ENCODE data around the gene NUP160. TPM values are rescaled to one million over a fixed set of nuclear protein-coding genes. Genes with fewer than 3 reads are reported as not detected.
"Not testable (repeated sequence)": the region's sequence is repeated elsewhere in the genome, so short reads cannot be mapped to it uniquely, and the experiment has no call there.

NUP160 gene
- total RNA-seq, 1 donor from 2014 or later: 20.4 TPM

DNA sequence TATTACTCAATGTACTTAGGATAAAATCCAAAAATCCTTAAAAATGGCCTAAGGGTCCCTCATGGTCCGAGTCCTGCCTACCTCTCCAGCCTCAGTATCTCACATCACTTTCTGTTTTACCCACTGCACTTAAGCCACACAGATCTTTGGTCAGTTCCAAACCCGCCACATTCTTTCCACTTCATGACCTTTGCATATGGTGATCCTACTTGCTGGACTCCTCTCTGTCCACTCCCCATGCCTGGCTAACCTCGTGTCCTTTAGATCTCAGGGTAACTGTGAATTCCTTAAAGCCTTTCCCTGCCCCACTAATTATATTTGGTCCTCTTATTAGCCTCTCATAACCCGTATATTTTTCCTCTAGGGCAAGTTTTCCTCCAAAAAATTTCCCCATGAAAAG, 1.2 kb downstream of the NUP160 start:
- TF ChIP-seq, protein P1, sequence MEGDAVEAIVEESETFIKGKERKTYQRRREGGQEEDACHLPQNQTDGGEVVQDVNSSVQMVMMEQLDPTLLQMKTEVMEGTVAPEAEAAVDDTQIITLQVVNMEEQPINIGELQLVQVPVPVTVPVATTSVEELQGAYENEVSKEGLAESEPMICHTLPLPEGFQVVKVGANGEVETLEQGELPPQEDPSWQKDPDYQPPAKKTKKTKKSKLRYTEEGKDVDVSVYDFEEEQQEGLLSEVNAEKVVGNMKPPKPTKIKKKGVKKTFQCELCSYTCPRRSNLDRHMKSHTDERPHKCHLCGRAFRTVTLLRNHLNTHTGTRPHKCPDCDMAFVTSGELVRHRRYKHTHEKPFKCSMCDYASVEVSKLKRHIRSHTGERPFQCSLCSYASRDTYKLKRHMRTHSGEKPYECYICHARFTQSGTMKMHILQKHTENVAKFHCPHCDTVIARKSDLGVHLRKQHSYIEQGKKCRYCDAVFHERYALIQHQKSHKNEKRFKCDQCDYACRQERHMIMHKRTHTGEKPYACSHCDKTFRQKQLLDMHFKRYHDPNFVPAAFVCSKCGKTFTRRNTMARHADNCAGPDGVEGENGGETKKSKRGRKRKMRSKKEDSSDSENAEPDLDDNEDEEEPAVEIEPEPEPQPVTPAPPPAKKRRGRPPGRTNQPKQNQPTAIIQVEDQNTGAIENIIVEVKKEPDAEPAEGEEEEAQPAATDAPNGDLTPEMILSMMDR (IDR thresholded peaks at IDR 0.05; ENCODE audit: insufficient read depth, low read length, poor library complexity, severe bottlenecking): no peak
- peak overlapping the region; percentile 62 for H3K4me3 ChIP-seq (ENCODE audit: low read depth, low read length)
- H3K36me3 ChIP-seq (ENCODE audit: control insufficient read depth, insufficient read depth, low read length): no peaks in the 10 kb centered on the region
- H3K27me3 ChIP-seq (ENCODE audit: control insufficient read depth, insufficient read depth, low read length): no peaks in the 10 kb centered on the region
- DNase-seq (ENCODE audit: low read depth): no peak

DNA sequence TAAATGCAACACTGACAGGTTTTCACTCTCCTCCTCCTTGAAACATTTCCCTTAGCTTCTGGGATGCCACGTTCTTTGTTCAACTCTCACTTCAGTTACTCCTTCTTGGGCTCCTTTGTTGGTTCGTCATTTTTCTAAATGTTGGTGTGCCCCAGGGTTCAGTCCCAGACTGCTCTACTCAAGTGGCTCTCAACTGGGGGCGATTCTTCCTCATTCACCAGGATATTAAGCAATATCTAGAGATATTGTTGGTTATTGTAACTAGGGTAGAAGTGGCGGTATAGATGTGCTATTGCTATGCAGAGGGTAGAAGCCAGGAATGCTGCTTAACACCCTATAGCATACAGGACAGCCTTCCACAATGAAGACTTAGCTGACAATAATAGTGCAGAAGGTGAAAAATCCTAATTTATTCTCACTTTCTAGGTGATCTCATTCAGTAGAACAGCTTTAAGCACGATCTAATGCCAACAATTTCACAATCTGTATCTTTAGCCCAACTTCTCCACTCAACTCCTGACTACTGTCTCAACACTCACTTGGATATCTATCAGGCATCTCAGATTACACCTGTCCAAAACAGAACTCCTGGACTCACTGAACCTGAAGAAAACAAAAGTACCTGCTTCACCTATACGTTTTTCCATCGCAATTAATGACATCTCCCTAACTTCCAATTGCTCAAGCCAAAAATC, 4.6 kb downstream of the NUP160 start:
- no peaks in the 10 kb centered on the region for H3K36me3 ChIP-seq (ENCODE audit: control insufficient read depth, insufficient read depth, low read length)
- no peak for DNase-seq (ENCODE audit: low read depth)
- H3K27me3 ChIP-seq (ENCODE audit: control insufficient read depth, insufficient read depth, low read length): no peaks in the 10 kb centered on the region
- no peak overlapping the region for H3K4me3 ChIP-seq (ENCODE audit: low read depth, low read length)
- TF ChIP-seq, protein P1 (IDR thresholded peaks at IDR 0.05; ENCODE audit: insufficient read depth, low read length, poor library complexity, severe bottlenecking): no peak

DNA sequence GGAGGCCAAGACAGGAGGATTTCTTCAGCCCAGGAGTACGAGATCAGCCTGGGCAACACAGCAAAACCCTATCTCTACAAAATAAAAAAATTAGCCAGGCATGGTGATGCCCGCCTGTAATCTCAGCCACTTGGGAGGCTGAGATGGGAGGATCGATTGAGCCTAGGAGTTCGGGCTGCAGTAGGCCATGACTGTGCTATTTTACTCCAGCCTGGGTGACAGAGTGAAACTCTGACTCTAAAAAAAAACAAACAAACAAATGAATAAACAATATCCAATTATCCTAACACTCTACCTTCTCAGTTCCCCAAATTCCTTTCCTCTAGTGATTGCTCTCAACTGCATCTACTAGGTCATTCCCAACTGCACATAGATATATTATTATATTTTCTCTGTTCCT, 5.4 kb downstream of the NUP160 start:
- H3K27me3 ChIP-seq (ENCODE audit: control insufficient read depth, insufficient read depth, low read length): no peaks in the 10 kb centered on the region
- TF ChIP-seq, protein P1 (IDR thresholded peaks at IDR 0.05; ENCODE audit: insufficient read depth, low read length, poor library complexity, severe bottlenecking): no peak
- DNase-seq (ENCODE audit: low read depth): no peak
- H3K4me3 ChIP-seq (ENCODE audit: low read depth, low read length): no peak overlapping the region
- no peaks in the 10 kb centered on the region for H3K36me3 ChIP-seq (ENCODE audit: control insufficient read depth, insufficient read depth, low read length)

DNA sequence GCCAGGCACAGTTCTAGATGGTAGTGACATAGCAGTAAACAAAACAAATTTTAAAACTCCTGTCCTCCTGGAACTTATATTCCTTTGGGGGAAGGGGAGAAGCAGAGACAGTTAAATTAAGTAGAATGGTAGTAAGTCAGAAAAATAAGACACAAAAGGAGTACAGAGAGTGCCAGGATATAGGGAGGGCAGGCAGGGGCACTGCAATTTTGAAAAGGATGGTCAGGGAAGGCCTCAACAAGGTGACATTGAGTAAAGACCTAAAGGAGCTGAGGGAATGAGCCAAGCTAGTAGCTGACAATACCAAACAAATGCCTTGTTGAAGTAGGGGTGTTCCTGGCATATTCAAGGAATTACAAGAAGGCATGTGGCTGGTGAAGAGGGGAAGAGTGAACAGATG, 10.2 kb downstream of the NUP160 start:
- Histone ChIP-seq H3K4me3 (ENCODE audit: low read depth, low read length) (no peak overlapping the region), H3K36me3 (ENCODE audit: control insufficient read depth, insufficient read depth, low read length) (peaks cover 1% of the 10 kb centered on the region), H3K27me3 (ENCODE audit: control insufficient read depth, insufficient read depth, low read length) (no peaks in the 10 kb centered on the region)
- no peak for DNase-seq (ENCODE audit: low read depth)
- TF ChIP-seq, protein P1 (IDR thresholded peaks at IDR 0.05; ENCODE audit: insufficient read depth, low read length, poor library complexity, severe bottlenecking): no peak

DNA sequence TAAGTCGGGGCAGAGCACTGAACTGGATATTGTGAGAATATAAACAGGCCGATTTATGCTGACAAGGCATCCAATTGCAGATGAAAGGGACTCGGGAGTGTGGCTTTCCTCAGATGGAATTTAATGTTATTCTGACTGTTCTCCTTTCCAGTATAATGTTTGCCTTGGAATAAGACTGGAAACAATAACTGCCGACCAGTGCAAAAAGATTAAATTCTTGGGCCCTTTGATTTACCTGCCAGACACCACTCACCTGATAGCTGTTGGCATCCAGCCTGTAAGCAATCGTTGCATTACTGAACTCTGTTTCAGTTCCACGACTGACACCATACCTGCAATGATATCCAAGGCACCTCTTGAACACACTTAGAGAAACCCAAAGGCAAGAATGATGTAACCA, 10.9 kb downstream of the NUP160 start:
- no peaks in the 10 kb centered on the region for H3K27me3 ChIP-seq (ENCODE audit: control insufficient read depth, insufficient read depth, low read length)
- peaks cover 1% of the 10 kb centered on the region for H3K36me3 ChIP-seq (ENCODE audit: control insufficient read depth, insufficient read depth, low read length)
- DNase-seq (ENCODE audit: low read depth): no peak
- H3K4me3 ChIP-seq (ENCODE audit: low read depth, low read length): no peak overlapping the region
- TF ChIP-seq, protein P1 (IDR thresholded peaks at IDR 0.05; ENCODE audit: insufficient read depth, low read length, poor library complexity, severe bottlenecking): no peak

DNA sequence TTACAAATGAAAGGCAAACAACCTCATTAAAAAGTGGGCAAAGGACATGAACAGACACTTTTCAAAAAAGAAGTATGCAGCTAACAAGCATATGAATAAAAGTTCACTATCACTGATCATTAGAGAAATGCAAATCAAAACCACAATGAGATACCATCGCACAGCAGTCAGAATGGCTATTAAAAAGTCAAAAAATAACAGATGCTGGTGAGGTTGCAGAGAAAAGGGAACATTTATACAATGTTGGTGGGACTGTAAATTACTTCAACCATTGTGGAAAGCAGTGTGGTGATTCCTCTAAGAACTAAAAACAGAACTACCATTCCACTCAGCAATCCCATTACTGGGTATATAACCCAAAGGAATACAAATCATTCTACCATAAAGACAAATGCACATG, 18.1 kb downstream of the NUP160 start:
- not testable (repeated sequence) for H3K4me3 ChIP-seq (ENCODE audit: low read depth, low read length); DNase-seq (ENCODE audit: low read depth); H3K36me3 ChIP-seq (ENCODE audit: control insufficient read depth, insufficient read depth, low read length); H3K27me3 ChIP-seq (ENCODE audit: control insufficient read depth, insufficient read depth, low read length)

All from kidney epithelial cell (primary cell).